LNCaP clone FGC (cell line): ENCODE results near the gene CDC25C.

Source experiments
- DNase-seq: peaks from one replicate; pipeline ENCODE4 v3.0.0-alpha.2; 2011; ENCODE audit warnings: low read depth
- H3K4me3 ChIP-seq: 2 replicates; pipeline ENCODE4 v1.5.1; 2011; ENCODE audit warnings: mild to moderate bottlenecking, low read depth, low read length, control low read depth
- CTCF ChIP-seq: IDR thresholded peaks from 2 replicates; pipeline ENCODE4 v1.5.1; 2012; ENCODE audit warnings: mild to moderate bottlenecking; ENCODE audit not compliant: control insufficient read depth, insufficient read depth; ENCODE audit errors: extremely low read depth

The CDC25C gene

GRCh38 chr5:138353560-138354080 is 22.0 kb upstream of the CDC25C start:
- TF ChIP-seq CTCF = no peak
- DNase-seq = no peak
- peak overlapping the region; percentile 92 for H3K4me3 ChIP-seq

- peak; percentile 34; the same call in 1 of the 2 replicates for TF ChIP-seq CTCF
- no peak for DNase-seq
- H3K4me3 ChIP-seq = peak overlapping the region; percentile 92
Observed at GRCh38 chr5:138352722-138353559, 21.3 kb upstream of the CDC25C start.

- peak within 1 kb of the TSS; percentile 92 for H3K4me3 ChIP-seq
- peak; percentile 100 for TF ChIP-seq CTCF
- peak; percentile 40 for DNase-seq
Observed at GRCh38 chr5:138352071-138352721, 20.6 kb upstream of the CDC25C start, which contains the start of gene KDM3B. KDM3B (plus strand) TSS chr5:138352685; CDS start chr5:138352796, 111 bp downstream.

- H3K4me3 ChIP-seq = no peak overlapping the region
- no peak for DNase-seq
- no peak for TF ChIP-seq CTCF
Observed at GRCh38 chr5:138351517-138351916, 19.9 kb upstream of the CDC25C start.

GRCh38 chr5:138351056-138351455 is 19.5 kb upstream of the CDC25C start:
- no peak for TF ChIP-seq CTCF
- H3K4me3 ChIP-seq = no peak overlapping the region
- DNase-seq = no peak

- DNase-seq = no peak
- TF ChIP-seq CTCF = no peak
- H3K4me3 ChIP-seq = no peak overlapping the region
Observed at GRCh38 chr5:138350563-138350890, 18.9 kb upstream of the CDC25C start.
